Measurements from ENCODE around the gene SAA2.

SAA2 gene

DNA sequence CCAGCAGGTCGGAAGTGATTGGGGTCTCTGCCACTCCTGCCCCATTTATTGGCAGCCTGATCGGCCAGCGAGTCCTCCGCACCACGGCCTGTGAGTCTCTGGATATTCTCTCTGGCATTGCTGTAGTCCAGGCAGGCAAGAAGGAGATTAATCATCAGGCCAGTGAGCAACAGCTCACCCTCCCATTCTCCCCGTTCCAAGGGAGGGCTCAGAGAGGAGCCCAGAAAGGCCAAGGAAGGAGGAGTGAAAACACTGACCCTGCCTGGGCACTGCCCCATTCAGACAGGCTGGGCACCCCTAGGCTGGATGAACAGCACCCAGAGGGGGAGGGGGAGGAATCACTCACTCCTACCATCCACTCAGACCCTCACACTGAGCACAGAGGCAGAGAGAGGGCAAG is 3.1 kb downstream of the SAA2 start:
- Histone ChIP-seq H3K9ac (ENCODE audit: low read length) (no peak overlapping the region), H3K27me3 (ENCODE audit: control insufficient read depth, insufficient read depth, low read length) (no peaks in the 10 kb centered on the region), H3K9me3 (ENCODE audit: control insufficient read depth, low read length) (no peaks in the 10 kb centered on the region), H3K4me3 (ENCODE audit: low read length) (no peak overlapping the region), H3K4me1 (ENCODE audit: control insufficient read depth, insufficient read depth, low read length) (peaks cover 9% of the 10 kb centered on the region), H3K36me3 (ENCODE audit: control insufficient read depth, insufficient read depth, low read length) (no peaks in the 10 kb centered on the region)

DNA sequence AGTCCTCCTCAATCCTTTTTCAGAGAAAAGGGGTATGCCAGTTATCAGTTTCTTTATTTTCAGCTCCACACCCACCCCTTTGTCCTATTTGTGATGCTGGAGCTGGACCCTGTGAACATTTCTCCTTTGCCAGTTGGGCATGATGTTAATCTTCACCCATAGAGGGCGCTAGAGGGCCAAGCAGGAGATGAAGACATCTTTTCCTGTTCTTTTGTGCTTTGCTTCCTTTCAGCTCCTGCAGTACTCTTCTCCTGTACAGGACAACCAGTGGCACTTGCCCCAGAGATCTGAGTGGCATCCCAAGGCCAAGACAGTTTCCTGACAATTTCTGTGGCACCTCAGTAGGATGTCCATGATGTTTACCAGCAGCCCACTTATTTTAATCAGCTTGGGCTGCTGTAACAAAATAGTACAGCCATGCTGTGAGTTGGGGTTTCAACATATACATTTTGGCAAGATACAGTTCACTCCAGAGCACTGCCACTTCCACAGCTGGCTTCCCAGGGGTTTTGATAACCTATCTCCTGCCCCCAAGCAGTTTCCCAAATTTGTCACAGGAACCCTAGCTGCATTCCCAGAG is 4.6 kb downstream of the SAA2 start:
- Histone ChIP-seq H3K9ac (ENCODE audit: low read length) (no peak overlapping the region), H3K36me3 (ENCODE audit: control insufficient read depth, insufficient read depth, low read length) (no peaks in the 10 kb centered on the region), H3K9me3 (ENCODE audit: control insufficient read depth, low read length) (no peaks in the 10 kb centered on the region), H3K4me1 (ENCODE audit: control insufficient read depth, insufficient read depth, low read length) (peaks cover 9% of the 10 kb centered on the region), H3K27me3 (ENCODE audit: control insufficient read depth, insufficient read depth, low read length) (no peaks in the 10 kb centered on the region), H3K4me3 (ENCODE audit: low read length) (no peak overlapping the region)

DNA sequence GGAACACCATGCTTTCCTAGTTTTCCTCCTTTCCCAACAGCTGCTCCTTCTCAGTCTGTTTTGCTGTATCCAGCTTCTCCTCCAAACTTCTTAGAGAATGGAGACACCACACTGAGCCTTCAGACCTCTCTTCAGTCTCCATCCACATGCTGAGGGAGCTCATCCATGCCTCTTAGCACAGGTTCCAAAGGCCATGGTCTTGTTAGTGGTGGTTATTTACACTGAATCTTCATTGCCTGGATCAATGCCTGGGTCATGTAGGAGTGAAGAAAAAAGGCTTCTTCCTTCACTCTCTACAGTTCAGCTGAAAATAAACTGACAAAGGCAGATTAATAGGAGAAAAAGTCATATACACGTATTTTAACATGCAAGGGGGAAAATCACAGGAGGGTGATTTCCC is 8.8 kb downstream of the SAA2 start:
- no peaks in the 10 kb centered on the region for H3K9me3 ChIP-seq (ENCODE audit: control insufficient read depth, low read length)
- no peak overlapping the region for H3K9ac ChIP-seq (ENCODE audit: low read length)
- no peaks in the 10 kb centered on the region for H3K4me1 ChIP-seq (ENCODE audit: control insufficient read depth, insufficient read depth, low read length)
- H3K4me3 ChIP-seq (ENCODE audit: low read length), result no peak overlapping the region
- H3K36me3 ChIP-seq (ENCODE audit: control insufficient read depth, insufficient read depth, low read length), result no peaks in the 10 kb centered on the region
- H3K27me3 ChIP-seq (ENCODE audit: control insufficient read depth, insufficient read depth, low read length), result no peaks in the 10 kb centered on the region

DNA sequence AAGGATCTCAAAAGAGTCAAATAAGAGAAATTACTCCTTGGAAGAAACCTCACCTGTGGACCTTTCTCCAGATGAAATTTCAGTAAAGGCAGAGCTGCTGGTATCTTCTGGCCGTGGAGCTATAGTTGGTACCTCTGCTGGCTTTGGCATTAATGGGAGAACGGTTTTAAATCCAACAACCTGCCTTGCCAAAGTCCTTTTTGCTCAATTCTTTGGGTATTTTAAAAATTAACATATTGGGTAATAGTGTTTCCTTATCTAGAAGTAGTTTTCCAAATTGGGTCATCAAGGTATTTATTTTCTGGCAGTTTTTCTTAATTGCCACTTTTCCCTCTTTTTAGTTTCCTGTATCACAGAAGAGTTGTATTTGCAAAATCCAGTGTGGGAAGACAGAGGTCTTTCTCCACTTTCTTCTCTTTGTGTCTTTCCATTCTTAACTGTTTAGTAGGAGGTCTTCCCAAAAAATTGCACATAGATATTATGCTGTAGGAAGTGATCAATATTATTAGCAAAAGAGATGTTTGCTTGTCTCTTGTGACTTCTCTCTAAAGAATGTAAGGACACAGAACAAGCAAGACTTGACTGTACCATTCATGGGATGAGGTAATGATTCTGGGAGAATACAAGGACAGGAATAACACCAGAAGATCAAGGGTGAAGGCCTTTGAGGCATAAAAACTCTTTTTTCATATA is 11.7 kb downstream of the SAA2 start, which contains the start of gene SAA4:
SAA4 (minus strand) TSS at position 139 of the 693 bp plus-strand sequence. CDS start 876 bp downstream, outside the sequence.
- Histone ChIP-seq H3K4me1 (ENCODE audit: control insufficient read depth, insufficient read depth, low read length) (no peaks in the 10 kb centered on the region), H3K27me3 (ENCODE audit: control insufficient read depth, insufficient read depth, low read length) (no peaks in the 10 kb centered on the region), H3K9ac (ENCODE audit: low read length) (no peak within 1 kb of the TSS), H3K36me3 (ENCODE audit: control insufficient read depth, insufficient read depth, low read length) (no peaks in the 10 kb centered on the region), H3K4me3 (ENCODE audit: low read length) (no peak within 1 kb of the TSS), H3K9me3 (ENCODE audit: control insufficient read depth, low read length) (no peaks in the 10 kb centered on the region)

DNA sequence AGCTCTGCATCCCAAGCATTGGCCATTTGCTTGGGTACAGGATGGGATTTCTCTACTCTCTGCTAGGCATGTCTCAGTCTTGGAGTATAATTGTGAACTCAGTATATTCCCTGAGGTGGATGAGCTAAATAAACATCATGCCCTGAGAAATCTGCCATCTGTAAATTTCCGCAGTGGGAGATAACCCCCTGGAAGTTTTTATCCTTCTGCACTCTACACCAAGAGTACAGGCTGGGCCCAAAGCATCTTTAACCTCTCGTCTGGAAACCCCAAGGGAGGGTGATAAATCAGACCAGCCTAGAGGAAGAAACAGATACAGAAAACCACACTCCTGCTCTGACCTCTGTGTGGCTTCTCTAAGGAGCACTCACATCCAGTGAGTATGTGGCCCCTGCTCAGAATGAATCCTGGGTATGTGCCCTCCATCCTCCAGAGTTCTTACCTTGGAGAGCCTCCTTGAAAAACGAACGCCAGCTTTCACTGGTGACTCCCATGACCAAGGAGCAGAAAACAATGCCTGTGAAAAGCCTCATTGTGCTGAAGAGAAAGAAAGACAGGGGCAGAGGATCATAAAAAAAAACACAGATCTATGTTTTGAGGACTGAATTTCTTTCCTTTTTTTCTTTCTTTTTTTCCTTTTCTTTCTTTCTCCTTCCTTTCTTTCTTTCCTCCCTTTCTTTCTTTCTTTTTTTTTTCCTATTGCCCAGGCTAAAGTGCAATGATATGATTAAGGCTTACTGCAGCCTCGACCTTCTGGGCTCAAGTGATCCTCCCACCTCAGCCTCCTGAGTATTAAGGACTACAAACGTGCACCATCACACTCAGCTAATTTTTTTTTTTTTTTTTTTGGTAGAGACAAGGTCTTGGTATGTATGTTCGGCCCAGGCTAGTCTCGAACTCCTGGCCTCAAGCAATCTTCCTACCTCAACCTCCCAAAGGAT is 12.8 kb downstream of the SAA2 start:
- Histone ChIP-seq H3K9ac (ENCODE audit: low read length) (no peak overlapping the region), H3K4me1 (ENCODE audit: control insufficient read depth, insufficient read depth, low read length) (no peaks in the 10 kb centered on the region)

DNA sequence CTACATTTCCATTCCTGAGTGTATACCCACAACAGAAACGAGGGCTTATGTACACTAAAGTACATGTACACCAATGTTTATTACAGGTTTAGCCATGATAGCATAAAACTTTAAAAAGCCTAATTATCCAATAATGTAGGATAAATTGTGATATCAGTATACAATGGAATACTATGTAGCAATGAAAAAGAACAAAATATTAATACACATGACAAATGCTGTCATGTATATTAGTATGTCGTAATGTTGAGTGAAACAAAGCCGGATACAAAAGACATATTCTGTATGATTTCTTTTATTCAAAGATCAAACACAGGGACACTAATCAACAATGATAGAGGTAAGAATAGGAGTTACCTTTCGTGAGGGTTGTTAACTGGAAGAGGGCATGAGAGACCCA is 14.6 kb downstream of the SAA2 start:
- H3K27me3 ChIP-seq (ENCODE audit: control insufficient read depth, insufficient read depth, low read length), result no peaks in the 10 kb centered on the region
- H3K9ac ChIP-seq (ENCODE audit: low read length), result no peak overlapping the region
- H3K9me3 ChIP-seq (ENCODE audit: control insufficient read depth, low read length), result no peaks in the 10 kb centered on the region
- no peaks in the 10 kb centered on the region for H3K36me3 ChIP-seq (ENCODE audit: control insufficient read depth, insufficient read depth, low read length)
- no peak overlapping the region for H3K4me3 ChIP-seq (ENCODE audit: low read length)
- H3K4me1 ChIP-seq (ENCODE audit: control insufficient read depth, insufficient read depth, low read length), result no peaks in the 10 kb centered on the region

More for the DNA sequence above, 12.8 kb downstream of the SAA2 start:
- Histone ChIP-seq H3K27me3 (ENCODE audit: control insufficient read depth, insufficient read depth, low read length) (no peaks in the 10 kb centered on the region), H3K36me3 (ENCODE audit: control insufficient read depth, insufficient read depth, low read length) (no peaks in the 10 kb centered on the region), H3K4me3 (ENCODE audit: low read length) (no peak overlapping the region), H3K9me3 (ENCODE audit: control insufficient read depth, low read length) (no peaks in the 10 kb centered on the region)

DNA sequence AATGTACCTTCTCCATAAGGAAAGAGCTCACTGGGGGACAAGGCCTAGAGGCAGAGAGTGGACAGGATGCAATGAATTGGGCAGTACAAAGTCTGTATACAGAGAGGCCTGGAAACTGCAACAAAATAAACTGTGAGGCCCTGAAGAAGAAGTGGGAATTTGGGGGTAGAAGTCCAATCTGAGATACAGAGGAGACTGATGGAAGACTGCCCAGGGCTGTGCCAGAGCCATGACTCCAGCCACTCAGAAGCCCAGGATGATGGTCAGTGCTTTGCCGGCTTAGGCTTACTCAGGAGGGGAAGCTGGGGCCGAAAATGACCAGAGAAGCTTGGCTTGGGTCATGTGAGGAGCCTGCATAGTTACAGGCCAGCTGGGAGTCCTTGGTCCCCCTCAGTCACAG is 17.6 kb downstream of the SAA2 start:
- H3K9me3 ChIP-seq (ENCODE audit: control insufficient read depth, low read length), result no peaks in the 10 kb centered on the region
- no peak overlapping the region for H3K4me3 ChIP-seq (ENCODE audit: low read length)
- H3K36me3 ChIP-seq (ENCODE audit: control insufficient read depth, insufficient read depth, low read length), result no peaks in the 10 kb centered on the region
- H3K4me1 ChIP-seq (ENCODE audit: control insufficient read depth, insufficient read depth, low read length), result no peaks in the 10 kb centered on the region
- no peaks in the 10 kb centered on the region for H3K27me3 ChIP-seq (ENCODE audit: control insufficient read depth, insufficient read depth, low read length)
- H3K9ac ChIP-seq (ENCODE audit: low read length), result no peak overlapping the region

DNA sequence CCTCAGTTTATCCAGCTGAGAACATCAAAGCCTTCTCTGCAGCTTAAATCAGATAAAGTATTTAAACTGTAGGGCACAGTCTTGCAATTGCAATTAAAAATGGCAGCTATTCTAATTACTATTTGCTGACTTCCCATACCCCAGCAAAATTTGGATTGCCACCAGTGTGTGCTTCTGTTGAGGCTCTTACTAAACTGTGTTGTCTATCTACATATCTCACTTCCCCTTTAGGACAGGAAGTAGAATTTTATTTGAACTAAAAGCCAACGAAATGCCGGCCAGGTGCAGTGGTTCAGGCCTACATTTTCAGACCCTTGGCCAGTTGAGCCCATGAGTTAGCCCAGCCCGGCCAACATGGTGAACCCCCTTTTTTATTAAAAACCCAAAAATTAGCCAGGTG is 19.0 kb downstream of the SAA2 start:
- Histone ChIP-seq H3K4me1 (ENCODE audit: control insufficient read depth, insufficient read depth, low read length) (no peaks in the 10 kb centered on the region), H3K9ac (ENCODE audit: low read length) (no peak overlapping the region), H3K4me3 (ENCODE audit: low read length) (no peak overlapping the region), H3K9me3 (ENCODE audit: control insufficient read depth, low read length) (no peaks in the 10 kb centered on the region), H3K36me3 (ENCODE audit: control insufficient read depth, insufficient read depth, low read length) (no peaks in the 10 kb centered on the region), H3K27me3 (ENCODE audit: control insufficient read depth, insufficient read depth, low read length) (no peaks in the 10 kb centered on the region)

DNA sequence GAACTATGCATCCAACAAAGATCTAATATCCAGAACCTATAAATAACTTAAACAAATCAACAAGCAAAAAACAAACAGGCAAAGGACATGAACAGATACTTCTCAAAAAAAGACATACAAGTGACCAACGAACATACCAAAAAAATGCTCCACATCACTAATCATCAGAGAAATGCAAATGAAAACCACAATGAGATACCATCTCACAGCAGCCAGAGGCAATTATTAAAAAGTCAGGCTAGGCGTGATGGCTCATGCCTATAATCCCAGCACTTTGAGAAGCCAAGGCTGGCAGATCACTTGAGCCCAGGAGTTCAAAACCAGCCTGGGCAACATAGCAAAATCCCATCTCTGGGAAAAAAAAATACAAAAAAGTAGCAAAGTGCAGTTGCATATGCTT is 22.6 kb downstream of the SAA2 start:
- Histone ChIP-seq H3K4me3 (ENCODE audit: low read length) (no peak overlapping the region), H3K4me1 (ENCODE audit: control insufficient read depth, insufficient read depth, low read length) (no peaks in the 10 kb centered on the region), H3K9ac (ENCODE audit: low read length) (no peak overlapping the region), H3K36me3 (ENCODE audit: control insufficient read depth, insufficient read depth, low read length) (no peaks in the 10 kb centered on the region), H3K27me3 (ENCODE audit: control insufficient read depth, insufficient read depth, low read length) (no peaks in the 10 kb centered on the region), H3K9me3 (ENCODE audit: control insufficient read depth, low read length) (no peaks in the 10 kb centered on the region)

DNA sequence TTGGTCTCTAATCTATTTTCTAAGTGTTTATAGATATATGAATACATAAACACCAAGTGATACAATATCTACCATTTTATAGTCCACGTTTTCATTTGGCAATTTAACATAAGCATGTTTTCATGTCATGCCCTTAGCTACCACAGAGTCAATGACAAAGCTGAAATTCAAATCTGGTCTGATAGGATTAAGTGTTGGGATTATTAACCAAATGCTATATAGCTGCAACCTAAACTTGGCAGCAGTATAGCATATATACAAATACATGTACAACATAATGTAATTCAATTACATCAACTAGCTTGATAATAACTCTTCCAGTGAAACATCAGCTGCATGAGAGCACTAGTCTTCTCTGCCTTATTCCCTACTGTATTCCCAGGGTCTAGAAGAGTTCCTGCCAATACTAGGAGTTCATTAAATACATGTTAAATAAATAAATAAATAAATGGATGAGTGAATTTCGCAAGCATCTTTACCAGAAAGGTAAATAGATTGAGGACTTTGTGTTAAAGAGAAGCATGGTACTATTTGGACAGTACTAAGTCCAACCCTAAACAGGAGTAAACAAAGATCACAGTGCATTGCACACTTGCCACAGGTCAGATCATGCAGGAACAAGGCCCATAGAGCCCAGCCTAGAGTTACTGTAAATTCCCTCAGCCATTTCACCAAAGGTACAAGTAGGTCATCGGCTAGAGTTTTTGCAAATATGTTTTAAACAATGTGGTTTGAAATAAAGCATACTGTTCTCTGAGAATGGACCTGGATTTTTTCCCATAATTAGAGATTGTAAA is 24.7 kb downstream of the SAA2 start:
- Histone ChIP-seq H3K36me3 (ENCODE audit: control insufficient read depth, insufficient read depth, low read length) (no peaks in the 10 kb centered on the region), H3K9me3 (ENCODE audit: control insufficient read depth, low read length) (no peaks in the 10 kb centered on the region), H3K4me1 (ENCODE audit: control insufficient read depth, insufficient read depth, low read length) (no peaks in the 10 kb centered on the region), H3K4me3 (ENCODE audit: low read length) (no peak overlapping the region), H3K27me3 (ENCODE audit: control insufficient read depth, insufficient read depth, low read length) (no peaks in the 10 kb centered on the region), H3K9ac (ENCODE audit: low read length) (no peak overlapping the region)

DNA sequence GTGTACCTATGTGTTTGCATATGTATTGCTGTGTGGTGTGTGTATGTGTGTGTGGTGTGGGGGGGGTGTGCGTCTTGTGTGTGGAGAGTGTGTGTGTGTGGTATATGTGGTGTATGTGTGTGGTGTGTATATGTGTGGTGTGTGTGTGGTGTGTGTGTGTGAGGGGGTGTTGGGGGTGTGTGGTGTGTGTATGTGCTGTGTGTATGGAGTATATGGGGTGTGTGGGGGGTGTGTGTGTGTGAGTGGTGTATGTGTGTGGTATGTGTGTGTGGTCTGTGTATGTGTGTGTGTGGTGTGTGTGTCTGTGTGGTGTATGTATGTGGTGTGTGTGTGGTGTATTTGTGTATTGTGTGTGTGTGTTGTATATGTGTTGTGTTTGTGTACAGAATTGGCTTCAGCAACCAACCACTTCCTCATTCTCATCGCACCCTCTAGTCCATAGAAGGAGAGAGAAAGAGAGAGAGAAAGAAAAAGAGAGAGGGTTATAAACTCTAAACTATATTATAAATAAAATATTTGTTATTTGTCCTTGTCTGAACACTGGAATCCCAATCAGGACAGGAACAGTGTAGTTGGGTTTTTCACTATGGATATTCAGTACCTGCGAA is 25.6 kb downstream of the SAA2 start:
- Histone ChIP-seq H3K36me3 (ENCODE audit: control insufficient read depth, insufficient read depth, low read length) (no peaks in the 10 kb centered on the region), H3K27me3 (ENCODE audit: control insufficient read depth, insufficient read depth, low read length) (no peaks in the 10 kb centered on the region), H3K4me3 (ENCODE audit: low read length) (no peak overlapping the region), H3K9me3 (ENCODE audit: control insufficient read depth, low read length) (no peaks in the 10 kb centered on the region), H3K9ac (ENCODE audit: low read length) (no peak overlapping the region), H3K4me1 (ENCODE audit: control insufficient read depth, insufficient read depth, low read length) (no peaks in the 10 kb centered on the region)
